DLD1 (cell line): ENCODE measurements around the gene PIGW.
"Not testable (repeated sequence)": the region's sequence is repeated elsewhere in the genome, so short reads cannot be mapped to it uniquely, and the experiment has no call there.

Source experiments
- in situ Hi-C: cut with HindIII; loops from 2 replicates; pipeline ENCODE4 v1.10.0; 2017; ENCODE audit warnings: low sequenced_read_pairs

PIGW gene

GRCh38 chr17:36508439-36508838 is 26.3 kb upstream of the PIGW start:
- in situ Hi-C loops: not testable (repeated sequence)

- in situ Hi-C loops: no loop called here
Measured at GRCh38 chr17:36509272-36509985, 25.4 kb upstream of the PIGW start.

GRCh38 chr17:36510636-36511035 is 24.2 kb upstream of the PIGW start:
- in situ Hi-C loops: no loop called here

- in situ Hi-C loops: no loop called here
Measured at GRCh38 chr17:36511216-36511615, 23.6 kb upstream of the PIGW start.

- in situ Hi-C loops: no loop called here
Measured at GRCh38 chr17:36512641-36513040, 22.1 kb upstream of the PIGW start.

GRCh38 chr17:36514856-36515255 is 19.9 kb upstream of the PIGW start:
- in situ Hi-C loops: no loop called here

- in situ Hi-C loops: no loop called here
Measured at GRCh38 chr17:36515837-36516236, 18.9 kb upstream of the PIGW start.

GRCh38 chr17:36523113-36523512 is 11.7 kb upstream of the PIGW start:
- in situ Hi-C loops: no loop called here

GRCh38 chr17:36524428-36524876 is 10.3 kb upstream of the PIGW start:
- in situ Hi-C loops: no loop called here

GRCh38 chr17:36525113-36525512 is 9.7 kb upstream of the PIGW start:
- in situ Hi-C loops: no loop called here

GRCh38 chr17:36525888-36526287 is 8.9 kb upstream of the PIGW start:
- in situ Hi-C loops: no loop called here

GRCh38 chr17:36527621-36528250 is 7.1 kb upstream of the PIGW start:
- in situ Hi-C loops: no loop called here

- in situ Hi-C loops: no loop called here
Measured at GRCh38 chr17:36529121-36529520, 5.7 kb upstream of the PIGW start.

GRCh38 chr17:36532435-36532975 is 2.3 kb upstream of the PIGW start:
- in situ Hi-C loops: no loop called here

GRCh38 chr17:36533935-36534839 is 600 bp upstream of the PIGW start:
- in situ Hi-C loops: no loop called here

GRCh38 chr17:36535669-36536081 is 888 bp downstream of the PIGW start:
- in situ Hi-C loops: no loop called here

- in situ Hi-C loops: no loop called here
Measured at GRCh38 chr17:36540696-36541095, 5.9 kb downstream of the PIGW start.

- in situ Hi-C loops: no loop called here
Measured at GRCh38 chr17:36542755-36543154, 8.0 kb downstream of the PIGW start.

GRCh38 chr17:36544044-36544306 is 9.2 kb downstream of the PIGW start:
- in situ Hi-C loops: no loop called here

GRCh38 chr17:36544307-36545076 is 9.7 kb downstream of the PIGW start, which contains the start of gene GGNBP2:
GGNBP2 (plus strand) TSS chr17:36544919; CDS start chr17:36545725, 806 bp downstream.
- in situ Hi-C loops: no loop called here

GRCh38 chr17:36545077-36545464 is 10.3 kb downstream of the PIGW start:
- in situ Hi-C loops: no loop called here
